Trophoblast cell (in vitro differentiated cells and primary cell): ENCODE measurements around the gene LHPP.
A peak's percentile ranks its signal among the peaks of the same experiment; 100 is the strongest.

ENCODE experiments used
- DNase-seq, 2 donors: peaks; one replicate each; pipeline ENCODE4 v3.0.0-alpha.2; 2016
- H2AFZ ChIP-seq: 2 replicates; pipeline ENCODE4 v1.6.1; 2013; ENCODE audit warnings: low read length, moderate library complexity, mild to moderate bottlenecking; ENCODE audit not compliant: insufficient read depth, poor library complexity
- H2AK5ac ChIP-seq: 2 replicates; pipeline ENCODE4 v1.6.1; 2013; ENCODE audit warnings: mild to moderate bottlenecking, low read length
- H2BK120ac ChIP-seq: 2 replicates; pipeline ENCODE4 v1.6.1; 2013; ENCODE audit warnings: low read length, mild to moderate bottlenecking, moderate library complexity; ENCODE audit not compliant: insufficient read depth, poor library complexity
- H2BK12ac ChIP-seq: 2 replicates; pipeline ENCODE4 v1.6.1; 2013; ENCODE audit warnings: mild to moderate bottlenecking, low read length, moderate library complexity
- H2BK5ac ChIP-seq: 2 replicates; pipeline ENCODE4 v1.6.1; 2013; ENCODE audit warnings: low read length, low read depth, moderate library complexity, mild to moderate bottlenecking; ENCODE audit not compliant: poor library complexity
- H3K14ac ChIP-seq: 2 replicates; pipeline ENCODE4 v1.6.1; 2013; ENCODE audit warnings: mild to moderate bottlenecking, low read length
- H3K18ac ChIP-seq: 2 replicates; pipeline ENCODE4 v1.6.1; 2013; ENCODE audit warnings: mild to moderate bottlenecking, low read length
- H3K23ac ChIP-seq: 2 replicates; pipeline ENCODE4 v1.6.1; 2013; ENCODE audit warnings: low read length
- H3K27ac ChIP-seq: 2 replicates; pipeline ENCODE4 v1.5.1; 2013; ENCODE audit warnings: low read depth, mild to moderate bottlenecking, inconsistent platforms, low read length, moderate library complexity
- H3K27me3 ChIP-seq: 2 replicates; pipeline ENCODE4 v1.6.1; 2013; ENCODE audit warnings: inconsistent platforms, mild to moderate bottlenecking, low read length, moderate library complexity; ENCODE audit not compliant: insufficient read depth
- H3K36me3 ChIP-seq, 2 experiments: 1 replicate in 1 of 2; 2 replicates in 1 of 2; pipeline ENCODE4 v1.6.1; 2013; ENCODE audit warnings: low read length in 2 of 2, mild to moderate bottlenecking in 2 of 2, moderate library complexity in 1 of 2; ENCODE audit not compliant: insufficient read depth in 2 of 2, control insufficient read depth in 1 of 2
- H3K4ac ChIP-seq: 2 replicates; pipeline ENCODE4 v1.6.1; 2013; ENCODE audit warnings: low read depth, mild to moderate bottlenecking, low read length, moderate library complexity
- H3K4me1 ChIP-seq, 2 experiments: 1 replicate in 1 of 2; 2 replicates in 1 of 2; pipeline ENCODE4 v1.6.1; 2013; ENCODE audit warnings: low read length in 2 of 2, mild to moderate bottlenecking in 2 of 2, moderate library complexity in 1 of 2; ENCODE audit not compliant: insufficient read depth in 2 of 2, control insufficient read depth in 1 of 2
- H3K4me2 ChIP-seq: 2 replicates; pipeline ENCODE4 v1.6.1; 2013; ENCODE audit warnings: inconsistent platforms, mild to moderate bottlenecking, low read length, moderate library complexity
- H3K4me3 ChIP-seq: 2 replicates; pipeline ENCODE4 v1.5.1; 2013; ENCODE audit warnings: mild to moderate bottlenecking, low read depth, low read length, inconsistent platforms
- H3K79me1 ChIP-seq: one replicate; pipeline ENCODE4 v1.6.1; 2013; ENCODE audit warnings: low read length
- H3K79me2 ChIP-seq: 2 replicates; pipeline ENCODE4 v1.6.1; 2013; ENCODE audit warnings: low read length, mild to moderate bottlenecking; ENCODE audit not compliant: control insufficient read depth, insufficient read depth, poor library complexity
- H3K9ac ChIP-seq: 2 replicates; pipeline ENCODE4 v1.6.1; 2013; ENCODE audit warnings: mild to moderate bottlenecking, low read length
- H3K9me3 ChIP-seq: 2 replicates; pipeline ENCODE4 v1.6.1; 2013; ENCODE audit warnings: low read depth, mild to moderate bottlenecking, control low read depth, inconsistent platforms, low read length; ENCODE audit not compliant: insufficient read depth
- H4K12ac ChIP-seq: 2 replicates; pipeline ENCODE4 v1.6.1; 2013; ENCODE audit warnings: low read depth, mild to moderate bottlenecking, low read length, moderate library complexity
- H4K8ac ChIP-seq: 2 replicates; pipeline ENCODE4 v1.6.1; 2013; ENCODE audit warnings: low read depth, mild to moderate bottlenecking, low read length, moderate library complexity
- H4K91ac ChIP-seq: one replicate; pipeline ENCODE4 v1.6.1; 2013; ENCODE audit warnings: low read depth, mild to moderate bottlenecking, low read length, moderate library complexity
- WGBS: extraction: QIAGEN DNeasy Blood & Tissue Kit; methylation state at CpG from one replicate; pipeline ENCODE4 v1.1.7; 2013; ENCODE audit warnings: missing lambda C conversion rate; ENCODE audit not compliant: insufficient read length, insufficient coverage; ENCODE audit errors: extremely low coverage; 5-methylcytosine and 5-hydroxymethylcytosine counted together

The LHPP gene

DNA sequence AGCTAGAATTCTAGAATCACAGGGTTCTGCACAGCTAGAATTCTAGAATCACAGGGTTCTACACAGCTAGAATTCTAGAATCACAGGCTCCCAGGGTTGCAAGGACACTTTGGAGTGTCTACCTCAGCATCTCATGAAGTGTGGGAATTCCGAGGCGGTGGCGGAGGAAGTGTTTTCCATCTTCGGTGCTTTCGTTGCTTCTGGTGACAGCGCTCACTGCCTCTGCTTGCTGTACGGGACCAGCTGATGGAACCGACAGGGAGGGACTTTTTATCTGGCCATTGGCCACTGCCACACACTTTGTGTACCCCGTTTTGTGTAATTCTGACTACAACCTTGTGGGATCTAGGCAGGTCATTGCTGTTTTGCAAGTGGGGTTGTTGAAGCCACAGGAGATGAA is 29.5 kb downstream of the LHPP start:
- H3K79me1 ChIP-seq: no peaks in the 10 kb centered on the region
- no peak overlapping the region for H3K4ac ChIP-seq
- H3K18ac ChIP-seq: no peak overlapping the region
- H3K9ac ChIP-seq: no peak overlapping the region
- WGBS: no CpG with 5 or more reads among the region's 9 CpGs
- H3K4me2 ChIP-seq: no peak overlapping the region
- no peak overlapping the region for H2AFZ ChIP-seq
- no peak overlapping the region for H3K23ac ChIP-seq
- no peak overlapping the region for H4K8ac ChIP-seq
- H3K9me3 ChIP-seq: no peaks in the 10 kb centered on the region
- no peaks in the 10 kb centered on the region for H3K27me3 ChIP-seq
- no peak overlapping the region for H3K14ac ChIP-seq
- no peak overlapping the region for H2BK5ac ChIP-seq
- no peak overlapping the region for H2AK5ac ChIP-seq
- H4K91ac ChIP-seq: no peak overlapping the region
- no peaks in the 10 kb centered on the region for H3K79me2 ChIP-seq
- DNase-seq: no peak
- H3K4me3 ChIP-seq: no peak overlapping the region
- no peak overlapping the region for H2BK120ac ChIP-seq
- H3K27ac ChIP-seq: no peak overlapping the region
- peaks cover 0 to 6% of the 10 kb centered on the region in 2 experiments for H3K36me3 ChIP-seq
- H2BK12ac ChIP-seq: no peak overlapping the region
- H3K4me1 ChIP-seq: peaks cover 3 to 4% of the 10 kb centered on the region in 2 experiments
- H4K12ac ChIP-seq: no peak overlapping the region

DNA sequence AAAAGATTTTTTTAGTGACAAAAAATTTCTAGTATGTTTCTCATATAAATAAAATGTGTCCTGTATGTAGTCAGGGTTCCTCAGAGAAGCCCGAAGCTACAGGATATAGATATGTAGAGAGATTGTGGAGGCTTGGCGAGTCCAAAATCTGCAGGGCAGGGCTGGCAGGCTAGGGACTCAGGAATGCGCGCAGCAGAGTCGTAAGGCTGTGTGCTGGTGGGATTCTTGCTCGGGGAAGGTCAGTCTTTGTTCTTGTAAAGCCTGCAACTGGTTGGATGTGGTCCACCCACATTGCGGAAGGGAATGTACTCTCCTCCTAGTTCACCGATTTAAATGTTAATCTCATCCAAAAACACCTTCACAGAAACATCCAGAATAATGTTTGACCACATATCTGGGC is 30.6 kb downstream of the LHPP start:
- Histone ChIP-seq H3K27me3 (no peaks in the 10 kb centered on the region), H3K79me2 (no peaks in the 10 kb centered on the region), H3K4ac (no peak overlapping the region), H2AFZ (no peak overlapping the region), H2BK5ac (no peak overlapping the region), H2BK12ac (no peak overlapping the region), H3K79me1 (no peaks in the 10 kb centered on the region), H2AK5ac (no peak overlapping the region), H3K18ac (no peak overlapping the region), H3K14ac (no peak overlapping the region), H3K36me3 (peaks cover 0 to 6% of the 10 kb centered on the region in 2 experiments), H3K27ac (no peak overlapping the region), H3K23ac (no peak overlapping the region), H4K12ac (no peak overlapping the region), H3K4me2 (no peak overlapping the region), H3K9me3 (no peaks in the 10 kb centered on the region), H3K4me3 (no peak overlapping the region), H3K4me1 (peaks cover 5% of the 10 kb centered on the region in 2 experiments), H4K8ac (no peak overlapping the region), H2BK120ac (no peak overlapping the region), H4K91ac (no peak overlapping the region), H3K9ac (no peak overlapping the region)
- no CpG with 5 or more reads among the region's 8 CpGs for WGBS
- no peak for DNase-seq

DNA sequence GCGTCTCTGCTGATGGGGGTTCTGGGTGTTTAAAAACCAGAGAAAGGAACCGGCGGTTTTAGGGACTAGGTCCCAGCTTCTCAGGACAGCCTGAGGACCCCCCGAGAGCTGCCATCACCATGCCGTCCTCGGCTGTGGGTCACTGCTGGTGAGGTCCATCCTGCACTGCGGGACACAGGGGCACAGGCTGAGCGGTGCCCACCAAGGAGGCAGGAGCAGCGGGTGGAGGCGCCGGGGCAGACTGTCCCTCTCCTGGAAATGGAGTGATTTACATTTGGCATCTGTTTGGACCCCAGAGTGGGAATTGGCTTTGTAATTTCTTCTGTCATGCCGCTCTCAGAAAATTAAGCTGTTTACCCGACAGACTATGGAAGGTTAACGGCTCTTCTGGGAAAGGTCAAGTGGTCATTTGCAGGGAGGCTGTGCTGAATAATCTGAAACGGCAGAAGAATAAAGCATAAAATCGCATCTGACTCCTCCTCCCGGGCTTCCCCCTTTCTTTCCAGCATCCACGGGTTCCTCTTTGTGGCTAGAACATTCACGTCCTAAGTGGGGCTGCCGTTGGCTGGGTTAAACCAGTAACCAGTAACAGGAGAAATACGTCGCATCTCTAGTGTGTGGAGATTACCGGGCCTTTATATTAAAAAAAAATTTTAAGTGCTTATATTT is 31.7 kb downstream of the LHPP start:
- Histone ChIP-seq H4K12ac (no peak overlapping the region), H2AK5ac (no peak overlapping the region), H4K8ac (no peak overlapping the region), H3K9ac (no peak overlapping the region), H2AFZ (no peak overlapping the region), H3K27me3 (no peaks in the 10 kb centered on the region), H3K36me3 (peaks cover 0 to 6% of the 10 kb centered on the region in 2 experiments), H3K27ac (no peak overlapping the region), H3K4me1 (peaks cover 5% of the 10 kb centered on the region in 2 experiments), H4K91ac (no peak overlapping the region), H3K79me2 (no peaks in the 10 kb centered on the region), H3K4ac (no peak overlapping the region), H3K9me3 (no peaks in the 10 kb centered on the region), H3K14ac (no peak overlapping the region), H2BK120ac (no peak overlapping the region), H2BK12ac (no peak overlapping the region), H3K79me1 (no peaks in the 10 kb centered on the region), H3K4me3 (no peak overlapping the region), H3K4me2 (no peak overlapping the region), H2BK5ac (no peak overlapping the region), H3K23ac (no peak overlapping the region), H3K18ac (no peak overlapping the region)
- DNase-seq: peak in 1 of 2 donors; percentile 14
- WGBS: no CpG with 5 or more reads among the region's 23 CpGs

DNA sequence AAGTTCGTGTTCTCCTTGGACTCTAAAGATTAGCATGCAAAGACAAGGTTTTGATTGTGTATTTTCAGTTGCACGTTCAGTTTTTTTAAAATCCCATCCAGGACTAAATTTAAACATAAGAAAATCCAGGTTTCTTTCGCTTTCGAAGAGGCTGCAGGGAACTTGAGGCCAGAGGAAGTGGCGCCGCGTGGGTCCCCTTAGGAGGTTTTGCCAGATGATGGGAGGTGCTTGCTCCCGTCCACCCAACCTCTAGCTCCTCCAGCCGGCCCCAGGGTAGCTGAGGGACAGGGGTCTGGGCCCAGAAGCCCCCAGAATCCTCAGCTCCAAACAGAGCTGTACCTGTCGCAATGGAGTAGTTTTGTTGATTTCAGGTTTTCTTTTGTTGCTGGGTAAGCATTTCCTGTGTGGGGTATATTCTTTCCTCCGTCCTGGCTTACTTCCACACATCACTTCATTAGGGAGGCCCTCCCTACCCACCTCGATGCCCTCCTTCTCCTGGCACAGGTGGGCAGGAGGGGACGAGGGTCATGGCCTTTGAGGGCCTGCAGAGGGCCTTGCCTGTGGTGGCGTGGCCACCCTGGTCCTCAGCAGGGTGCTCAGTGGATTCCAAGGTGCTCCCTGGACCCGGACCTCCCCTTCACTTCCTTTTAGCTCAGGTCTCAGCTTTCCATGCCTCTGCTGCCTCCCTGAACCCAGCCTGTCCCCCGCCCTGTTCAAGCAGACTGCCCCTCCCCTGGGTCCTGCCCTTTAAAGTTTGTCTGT is 32.6 kb downstream of the LHPP start:
- H4K8ac ChIP-seq: no peak overlapping the region
- no peak overlapping the region for H3K14ac ChIP-seq
- no peak overlapping the region for H4K91ac ChIP-seq
- peaks cover 5% of the 10 kb centered on the region in 2 experiments for H3K4me1 ChIP-seq
- H3K27me3 ChIP-seq: no peaks in the 10 kb centered on the region
- no peak overlapping the region for H2BK5ac ChIP-seq
- no peak overlapping the region for H3K4ac ChIP-seq
- peaks cover 0 to 6% of the 10 kb centered on the region in 2 experiments for H3K36me3 ChIP-seq
- H3K9ac ChIP-seq: no peak overlapping the region
- no peak overlapping the region for H3K18ac ChIP-seq
- DNase-seq: no peak
- no peaks in the 10 kb centered on the region for H3K79me2 ChIP-seq
- H2BK120ac ChIP-seq: no peak overlapping the region
- no peak overlapping the region for H2BK12ac ChIP-seq
- no peak overlapping the region for H3K4me2 ChIP-seq
- no peak overlapping the region for H2AFZ ChIP-seq
- H2AK5ac ChIP-seq: no peak overlapping the region
- H3K27ac ChIP-seq: no peak overlapping the region
- H3K9me3 ChIP-seq: no peaks in the 10 kb centered on the region
- no peak overlapping the region for H3K23ac ChIP-seq
- no peak overlapping the region for H3K4me3 ChIP-seq
- WGBS: no CpG with 5 or more reads among the region's 16 CpGs
- no peaks in the 10 kb centered on the region for H3K79me1 ChIP-seq
- no peak overlapping the region for H4K12ac ChIP-seq
